ENCODE data around the gene CCDC169. TPM values are rescaled to one million over a fixed set of nuclear protein-coding genes. Genes with fewer than 3 reads are reported as not detected.

CCDC169 gene
- total RNA-seq, 1 experiment from 2014 or later, result not detected

DNA sequence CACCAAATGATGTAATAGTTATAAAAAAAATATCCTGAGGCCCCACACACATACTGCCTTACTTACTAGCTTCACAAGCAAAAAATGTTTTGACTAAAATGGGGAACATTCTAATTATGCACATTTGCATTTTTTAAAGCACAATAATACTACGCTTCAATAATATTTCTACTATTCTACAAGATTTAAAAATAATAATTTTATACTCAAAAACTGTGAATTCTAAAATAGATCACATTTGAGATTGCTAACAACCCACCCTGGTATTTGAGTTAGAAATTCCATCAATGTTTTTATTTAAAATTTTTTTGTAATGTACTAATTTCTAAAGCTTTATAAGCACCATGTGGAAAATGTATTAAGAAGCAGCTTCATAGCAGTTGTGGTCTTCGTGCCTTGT lies 24.2 kb downstream of the CCDC169 start (continued):
- TF ChIP-seq, protein P1, sequence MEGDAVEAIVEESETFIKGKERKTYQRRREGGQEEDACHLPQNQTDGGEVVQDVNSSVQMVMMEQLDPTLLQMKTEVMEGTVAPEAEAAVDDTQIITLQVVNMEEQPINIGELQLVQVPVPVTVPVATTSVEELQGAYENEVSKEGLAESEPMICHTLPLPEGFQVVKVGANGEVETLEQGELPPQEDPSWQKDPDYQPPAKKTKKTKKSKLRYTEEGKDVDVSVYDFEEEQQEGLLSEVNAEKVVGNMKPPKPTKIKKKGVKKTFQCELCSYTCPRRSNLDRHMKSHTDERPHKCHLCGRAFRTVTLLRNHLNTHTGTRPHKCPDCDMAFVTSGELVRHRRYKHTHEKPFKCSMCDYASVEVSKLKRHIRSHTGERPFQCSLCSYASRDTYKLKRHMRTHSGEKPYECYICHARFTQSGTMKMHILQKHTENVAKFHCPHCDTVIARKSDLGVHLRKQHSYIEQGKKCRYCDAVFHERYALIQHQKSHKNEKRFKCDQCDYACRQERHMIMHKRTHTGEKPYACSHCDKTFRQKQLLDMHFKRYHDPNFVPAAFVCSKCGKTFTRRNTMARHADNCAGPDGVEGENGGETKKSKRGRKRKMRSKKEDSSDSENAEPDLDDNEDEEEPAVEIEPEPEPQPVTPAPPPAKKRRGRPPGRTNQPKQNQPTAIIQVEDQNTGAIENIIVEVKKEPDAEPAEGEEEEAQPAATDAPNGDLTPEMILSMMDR (IDR thresholded peaks at IDR 0.05 in 2 of 3, conservative IDR thresholded peaks at IDR 0.05 in 1 of 3; ENCODE audit: borderline replicate concordance in 1 of 3, insufficient read depth in 1 of 3, low read depth in 2 of 3, low read length in 2 of 3), result no peak
- TF ChIP-seq, protein P2, sequence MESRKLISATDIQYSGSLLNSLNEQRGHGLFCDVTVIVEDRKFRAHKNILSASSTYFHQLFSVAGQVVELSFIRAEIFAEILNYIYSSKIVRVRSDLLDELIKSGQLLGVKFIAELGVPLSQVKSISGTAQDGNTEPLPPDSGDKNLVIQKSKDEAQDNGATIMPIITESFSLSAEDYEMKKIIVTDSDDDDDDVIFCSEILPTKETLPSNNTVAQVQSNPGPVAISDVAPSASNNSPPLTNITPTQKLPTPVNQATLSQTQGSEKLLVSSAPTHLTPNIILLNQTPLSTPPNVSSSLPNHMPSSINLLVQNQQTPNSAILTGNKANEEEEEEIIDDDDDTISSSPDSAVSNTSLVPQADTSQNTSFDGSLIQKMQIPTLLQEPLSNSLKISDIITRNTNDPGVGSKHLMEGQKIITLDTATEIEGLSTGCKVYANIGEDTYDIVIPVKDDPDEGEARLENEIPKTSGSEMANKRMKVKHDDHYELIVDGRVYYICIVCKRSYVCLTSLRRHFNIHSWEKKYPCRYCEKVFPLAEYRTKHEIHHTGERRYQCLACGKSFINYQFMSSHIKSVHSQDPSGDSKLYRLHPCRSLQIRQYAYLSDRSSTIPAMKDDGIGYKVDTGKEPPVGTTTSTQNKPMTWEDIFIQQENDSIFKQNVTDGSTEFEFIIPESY (IDR thresholded peaks at IDR 0.05; ENCODE audit: extremely low read depth, insufficient replicate concordance, low read length), result no peak
- TF ChIP-seq REST (IDR thresholded peaks at IDR 0.05; ENCODE audit: low read depth) (no peak), POLR2A (IDR thresholded peaks at IDR 0.05; ENCODE audit: borderline replicate concordance, extremely low read depth, insufficient read depth, insufficient read length) (no peak), ZNF274 (IDR thresholded peaks at IDR 0.05; ENCODE audit: low read depth, low read length) (no peak), SP1 (IDR thresholded peaks at IDR 0.05; ENCODE audit: low read depth) (no peak)
